ENCODE data around the gene TRDN.

GRCh38 chr6:123458218-123458617, 178.5 kb downstream of the TRDN start:
- TF ChIP-seq CTCF (IDR thresholded peaks at IDR 0.05) (no peak), POLR2A (IDR thresholded peaks at IDR 0.05) (no peak)

All from body of pancreas (tissue), 4 donors.